GM18858 (cell line): ENCODE results near the gene ATOX1.
"Not testable (repeated sequence)": the region's sequence is repeated elsewhere in the genome, so short reads cannot be mapped to it uniquely, and the experiment has no call there.

Experiments
- ATAC-seq: cut with Tn5 transposase; IDR thresholded peaks from one replicate; pipeline ENCODE4 v1.9.1; 2021; ENCODE audit not compliant: unreplicated experiment

Gene ATOX1, protein sequence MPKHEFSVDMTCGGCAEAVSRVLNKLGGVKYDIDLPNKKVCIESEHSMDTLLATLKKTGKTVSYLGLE

DNA sequence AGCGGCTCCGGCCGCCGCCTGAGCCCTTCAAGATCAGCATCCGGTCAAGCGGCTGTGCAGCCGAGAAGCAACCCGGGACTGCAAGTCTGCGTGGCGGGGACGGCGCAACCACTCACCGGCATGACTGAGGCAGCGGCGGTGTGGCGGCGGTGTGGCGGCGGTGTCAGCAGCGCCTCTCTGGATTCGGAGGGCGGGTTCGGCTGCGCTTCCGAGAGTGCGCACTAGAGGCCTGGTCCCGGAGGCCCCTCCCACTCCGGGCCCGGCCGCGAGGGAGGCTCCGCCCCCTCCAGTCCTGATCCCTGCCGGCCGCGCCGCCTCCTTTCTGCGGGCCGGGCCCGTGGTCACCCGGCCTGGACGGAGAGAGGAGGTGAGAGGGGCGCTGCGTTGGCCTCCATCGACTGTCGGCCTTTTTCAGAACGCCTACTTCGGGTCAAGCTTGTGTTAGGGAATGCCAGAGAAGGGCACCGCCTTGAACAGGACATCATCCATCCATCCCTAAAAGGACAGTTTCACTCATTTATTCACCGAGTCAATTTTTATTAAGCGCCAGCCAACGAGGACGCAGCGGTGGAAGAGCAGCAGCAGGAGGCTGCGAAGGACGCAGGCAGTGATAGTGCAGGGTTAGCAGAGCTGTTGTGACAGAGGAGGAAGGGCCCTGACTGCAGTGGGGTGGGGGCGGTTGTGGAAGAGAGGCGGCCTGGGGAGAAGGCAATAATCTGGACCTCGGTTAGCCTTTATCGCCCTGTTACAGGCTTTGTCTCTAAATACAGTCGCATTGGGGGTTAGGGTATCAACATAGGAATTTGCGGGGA lies at the start of gene ATOX1:
ATOX1 (minus strand) TSS at position 202 of the 812 bp plus-strand sequence; CDS start at position 122, 80 bp downstream.
- ATAC-seq: peak; percentile 85

DNA sequence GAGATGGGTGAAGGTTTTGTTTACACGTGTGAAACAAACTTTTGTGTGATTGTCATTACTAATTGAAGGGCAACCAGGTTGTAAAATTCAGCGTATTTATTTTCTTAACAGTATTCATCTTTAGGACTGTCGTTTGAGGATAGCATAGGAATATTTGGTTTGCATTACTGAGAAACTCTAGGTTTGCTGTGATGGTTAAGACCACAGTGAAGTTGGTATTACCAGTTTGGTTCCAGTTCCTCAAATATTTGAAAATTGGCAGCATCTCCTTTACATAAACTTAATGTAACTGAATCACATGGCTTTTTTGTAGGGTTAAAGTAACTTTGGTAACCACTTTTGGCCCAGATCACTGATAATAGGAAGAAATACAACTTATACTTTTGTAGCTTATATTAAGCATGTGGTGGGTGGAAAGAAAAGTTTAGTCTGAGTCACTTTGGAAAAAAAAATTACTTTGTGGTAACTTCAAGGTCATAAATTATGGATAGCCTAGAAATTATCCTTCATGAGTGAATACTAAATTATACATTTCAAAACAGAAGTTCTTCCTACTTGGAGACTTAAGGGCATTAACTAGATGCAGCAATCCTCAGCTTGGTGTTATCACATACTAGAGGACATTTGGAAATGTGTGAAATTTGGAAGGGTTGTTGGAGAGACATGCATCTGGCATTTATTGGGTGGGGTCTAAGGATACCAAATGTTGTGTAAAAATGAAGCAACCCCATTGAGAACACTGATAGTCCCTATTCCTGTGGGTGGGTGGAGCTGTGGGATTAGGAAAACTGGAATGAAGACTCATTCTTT lies 47.2 kb upstream of the ATOX1 start:
- no peak for ATAC-seq

DNA sequence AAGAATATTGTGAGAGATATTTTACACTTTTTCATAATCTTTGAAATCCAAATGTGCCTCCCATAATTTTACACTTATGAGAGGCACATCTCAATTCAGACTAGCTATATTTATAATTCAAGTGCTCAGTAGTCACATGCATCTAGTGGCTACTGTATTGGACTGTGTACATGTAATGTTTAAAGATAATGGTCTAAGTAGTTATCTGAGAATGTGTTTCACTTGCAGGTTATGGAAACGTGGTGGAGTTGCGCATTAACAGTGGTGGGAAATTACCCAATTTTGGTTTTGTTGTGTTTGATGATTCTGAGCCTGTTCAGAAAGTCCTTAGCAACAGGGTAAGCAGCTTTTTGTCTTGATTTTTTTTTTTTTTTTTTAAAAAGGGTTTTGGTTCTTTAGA lies 42.1 kb upstream of the ATOX1 start:
- no peak for ATAC-seq

DNA sequence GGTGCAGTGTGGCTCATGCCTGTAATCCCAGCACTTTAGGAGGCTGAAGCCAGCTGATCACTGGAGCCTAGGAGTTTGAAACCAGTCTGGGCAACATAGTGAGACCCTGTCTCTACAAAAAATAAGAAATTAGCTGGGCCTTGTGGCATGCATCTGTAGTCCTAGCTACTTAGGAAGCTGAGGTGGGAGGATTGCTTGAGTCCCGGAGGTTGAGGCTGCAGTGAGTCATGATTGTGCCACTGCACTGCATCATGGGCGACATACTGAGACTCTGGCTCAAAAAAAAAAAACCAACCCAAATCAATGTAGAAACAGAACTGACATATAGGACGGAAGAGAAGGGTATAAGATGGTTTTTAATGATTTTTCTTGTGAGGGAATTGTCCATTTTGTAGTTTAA lies 41.0 kb upstream of the ATOX1 start:
- no peak for ATAC-seq

DNA sequence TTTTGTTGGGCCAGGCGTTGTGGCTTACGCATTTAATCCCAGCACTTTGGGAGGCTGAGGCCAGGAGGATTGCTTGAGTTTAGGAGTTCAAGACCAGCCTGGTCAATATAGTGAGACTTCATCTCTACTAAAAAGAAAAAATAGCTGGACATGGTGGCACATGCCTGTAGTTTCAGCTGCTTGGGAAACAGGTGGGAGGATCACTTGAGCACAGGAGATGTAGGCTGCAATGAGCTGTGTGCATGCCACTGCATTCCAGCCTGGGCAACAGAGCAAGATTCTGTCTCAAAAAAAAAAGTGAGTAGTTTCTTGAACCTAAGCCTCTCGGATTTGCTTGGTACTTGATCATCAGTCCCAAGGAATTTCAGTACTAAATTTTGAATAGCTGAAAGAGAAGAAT lies 40.2 kb upstream of the ATOX1 start:
- ATAC-seq: no peak

DNA sequence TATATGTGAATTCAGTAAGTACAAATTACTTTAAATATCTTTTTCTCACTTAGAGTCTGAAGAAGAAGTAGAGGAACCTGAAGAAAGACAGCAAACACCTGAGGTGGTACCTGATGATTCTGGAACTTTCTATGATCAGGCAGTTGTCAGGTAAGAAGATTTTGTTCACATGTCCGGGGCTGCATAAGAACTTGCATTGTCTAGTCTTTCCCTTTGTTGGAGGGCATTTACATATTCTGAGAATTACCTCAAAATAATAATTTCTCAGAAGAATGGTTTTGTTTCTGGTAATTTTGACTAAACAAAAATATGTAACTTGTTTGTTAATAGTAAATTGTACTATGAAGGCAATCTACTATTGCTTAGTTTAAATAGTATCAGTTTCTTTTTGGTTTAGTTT lies 37.0 kb upstream of the ATOX1 start:
- no peak for ATAC-seq

DNA sequence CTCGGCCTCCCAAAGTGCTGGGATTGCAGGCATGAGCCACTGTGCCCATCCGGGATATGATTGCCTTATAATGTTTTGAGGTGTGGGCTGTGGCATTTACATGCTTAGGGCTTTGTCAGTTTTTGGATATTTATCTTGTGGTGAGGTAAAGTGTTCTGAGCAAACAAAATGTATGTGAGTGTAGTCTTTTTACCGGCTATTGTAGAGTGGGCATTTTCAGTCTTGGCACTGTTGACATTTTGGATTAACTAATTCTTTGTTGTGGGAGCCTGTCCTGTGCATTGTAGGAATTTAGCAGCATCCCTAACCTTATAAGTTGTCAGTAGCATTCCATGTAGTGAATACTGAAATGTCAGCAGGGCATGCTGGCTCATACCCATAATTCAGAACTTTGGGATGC lies 34.9 kb upstream of the ATOX1 start:
- ATAC-seq: no peak

DNA sequence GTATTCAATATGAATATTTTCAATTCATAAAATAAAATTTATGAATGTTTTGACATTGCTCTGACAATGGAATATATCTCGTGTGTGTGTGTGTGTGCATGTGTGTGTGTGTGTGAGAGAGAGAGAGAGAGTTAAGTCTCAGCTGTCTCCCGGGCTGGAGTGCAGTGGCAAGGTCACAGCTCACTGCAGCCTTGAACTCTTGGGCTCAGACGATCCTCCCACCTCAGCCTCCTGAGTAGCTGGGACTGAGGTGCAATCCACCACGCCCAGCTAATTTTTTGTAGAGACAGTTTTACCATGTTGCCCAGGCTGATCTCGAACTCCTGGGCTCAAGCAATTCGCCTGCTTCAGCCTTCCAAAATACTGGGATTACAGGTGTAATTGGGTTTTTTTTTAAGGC lies 29.4 kb upstream of the ATOX1 start:
- no peak for ATAC-seq

DNA sequence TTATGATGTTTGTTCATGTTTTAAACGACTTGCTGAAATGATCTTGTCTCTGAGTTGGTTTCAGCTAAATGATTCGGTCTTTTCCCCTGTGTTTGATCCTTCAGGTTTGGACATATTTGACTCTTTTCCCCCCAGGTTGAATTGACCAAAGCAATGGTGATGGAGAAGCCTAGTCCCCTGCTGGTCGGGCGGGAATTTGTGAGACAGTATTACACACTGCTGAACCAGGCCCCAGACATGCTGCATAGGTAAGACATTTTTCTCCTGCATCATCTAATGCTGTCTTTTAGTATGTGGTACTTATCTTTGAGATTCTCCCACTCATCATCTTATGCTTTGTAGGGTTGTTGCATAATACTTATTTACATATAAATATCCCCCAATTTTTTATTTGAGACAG lies 28.0 kb upstream of the ATOX1 start:
- no peak for ATAC-seq

DNA sequence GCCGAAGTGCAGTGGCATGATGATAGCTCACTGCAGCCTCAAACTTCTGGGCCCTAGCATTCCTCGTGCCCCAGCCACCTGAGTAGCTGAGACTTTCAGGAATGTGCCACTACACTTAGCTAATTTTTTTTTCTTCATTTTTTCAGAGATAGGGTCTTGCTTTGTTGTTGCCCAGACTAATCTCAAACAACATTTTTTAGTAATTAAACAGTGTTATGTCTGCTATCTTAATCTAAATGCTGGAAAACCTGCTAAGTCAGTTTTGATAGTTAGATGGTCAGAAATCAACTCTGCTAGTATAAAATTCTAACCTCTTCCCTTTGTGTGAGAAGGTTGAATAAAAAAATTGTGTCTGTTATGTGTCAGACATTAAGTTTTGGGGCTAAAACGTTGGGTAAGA lies 25.7 kb upstream of the ATOX1 start:
- no peak for ATAC-seq

DNA sequence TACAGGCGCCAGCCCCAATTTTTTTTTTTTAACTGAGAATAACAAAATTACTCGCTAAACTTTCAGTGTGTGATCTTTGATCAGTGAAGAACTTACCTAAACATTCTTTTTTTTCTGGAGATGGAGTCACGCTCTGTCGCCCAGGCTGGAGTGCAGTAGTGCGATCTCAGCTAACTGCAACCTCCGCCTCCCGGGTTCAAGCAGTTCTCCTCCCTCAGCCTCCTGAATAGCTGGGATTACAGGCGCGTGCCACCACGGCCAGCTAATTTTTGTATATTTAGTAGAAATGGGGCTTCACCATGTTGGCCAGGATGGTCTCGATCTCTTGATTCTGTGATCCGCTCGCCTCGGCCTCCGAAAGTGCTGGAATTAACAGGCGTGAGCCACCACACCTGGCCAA lies 25.2 kb upstream of the ATOX1 start:
- not testable (repeated sequence) for ATAC-seq

DNA sequence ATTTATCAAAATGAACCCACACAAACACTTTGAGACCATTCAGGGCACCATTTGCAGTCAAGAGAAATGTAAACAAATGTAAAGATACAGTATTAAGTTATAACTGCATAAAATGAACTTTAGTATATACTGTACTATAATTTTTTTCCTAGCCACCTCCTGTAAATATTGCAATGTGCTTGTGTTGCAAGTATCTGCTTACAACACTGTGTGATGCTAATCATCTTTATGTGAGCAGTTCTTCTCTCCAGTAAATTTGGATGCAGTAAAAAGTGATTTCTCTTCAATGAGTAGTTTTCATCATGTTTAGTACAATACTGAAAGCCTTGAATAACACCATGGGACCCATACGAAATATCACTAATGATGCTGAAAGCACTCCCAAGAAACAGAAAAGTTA lies 22.8 kb upstream of the ATOX1 start:
- no peak for ATAC-seq

DNA sequence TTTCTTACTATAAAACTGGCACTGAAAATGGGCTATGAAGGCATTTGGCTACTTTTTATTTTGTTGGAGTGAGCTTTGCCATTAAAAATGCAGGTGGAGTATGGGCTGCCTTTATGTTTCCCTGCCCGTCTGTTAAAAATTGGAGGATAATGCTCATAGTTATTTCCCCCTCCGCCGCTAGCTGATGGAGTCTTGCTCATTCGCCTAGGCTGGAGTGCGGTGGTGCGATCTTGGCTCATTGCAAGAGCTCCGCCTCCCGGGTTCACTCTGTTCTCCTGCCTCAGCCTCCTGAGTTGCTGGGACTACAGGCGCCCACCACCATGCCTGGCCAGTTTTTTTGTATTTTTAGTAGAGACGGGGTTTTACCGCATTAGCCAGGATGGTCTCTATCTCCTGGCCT lies 21.9 kb upstream of the ATOX1 start:
- ATAC-seq: no peak

DNA sequence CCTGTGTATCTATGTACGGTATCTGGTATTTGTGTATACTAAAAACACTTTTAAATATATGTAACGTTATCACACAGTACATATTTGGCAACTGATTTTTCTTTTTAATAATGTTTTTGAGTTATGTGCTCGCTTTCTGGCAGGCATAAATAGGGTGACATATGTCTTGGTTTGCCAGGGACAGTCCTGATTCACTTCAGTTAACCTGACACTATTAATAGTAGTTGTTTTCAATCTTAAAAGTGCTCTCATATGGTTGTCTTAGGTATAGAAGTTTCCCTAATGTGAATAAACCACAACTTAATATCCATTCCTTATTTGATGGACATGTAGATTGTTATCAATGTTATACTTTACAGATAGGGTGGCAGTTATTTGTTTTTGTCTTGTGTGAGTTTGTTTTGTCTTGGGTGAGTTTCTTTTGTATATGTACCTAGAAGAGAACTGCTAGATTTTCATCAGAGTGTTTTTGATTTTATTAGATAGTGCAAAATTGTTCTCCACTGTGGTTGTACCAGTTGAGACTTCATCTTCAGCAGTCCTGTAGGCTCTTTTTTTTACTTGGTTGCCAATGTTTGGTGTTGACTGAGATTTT lies 21.2 kb upstream of the ATOX1 start:
- ATAC-seq: peak; percentile 65

DNA sequence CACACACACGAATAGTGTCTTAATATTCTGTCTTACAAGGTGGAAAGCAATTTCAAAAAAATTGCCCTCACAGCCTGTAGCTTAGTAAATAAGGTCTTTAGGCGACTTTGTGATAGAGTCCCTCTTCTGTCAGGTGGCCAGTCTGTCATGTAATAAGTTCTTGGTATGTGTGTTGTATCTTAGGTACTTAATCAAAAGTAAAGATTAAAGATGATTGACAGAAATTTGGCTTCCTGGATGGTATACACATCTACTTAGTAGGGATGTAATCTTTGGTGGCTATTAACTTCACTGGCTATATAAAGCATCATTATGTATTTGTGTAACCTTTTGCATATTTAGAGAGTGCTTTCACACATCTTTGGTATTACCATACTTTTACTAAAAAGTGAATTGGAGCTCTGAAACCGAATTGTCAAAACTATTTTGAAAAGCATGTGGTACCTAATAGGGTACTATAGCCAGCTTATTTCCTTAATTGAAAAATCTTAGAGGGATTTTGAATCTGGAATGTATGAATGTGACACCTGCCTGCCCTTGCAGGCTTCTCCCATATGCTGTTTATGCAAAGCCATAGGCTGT lies 16.7 kb upstream of the ATOX1 start:
- ATAC-seq: no peak

DNA sequence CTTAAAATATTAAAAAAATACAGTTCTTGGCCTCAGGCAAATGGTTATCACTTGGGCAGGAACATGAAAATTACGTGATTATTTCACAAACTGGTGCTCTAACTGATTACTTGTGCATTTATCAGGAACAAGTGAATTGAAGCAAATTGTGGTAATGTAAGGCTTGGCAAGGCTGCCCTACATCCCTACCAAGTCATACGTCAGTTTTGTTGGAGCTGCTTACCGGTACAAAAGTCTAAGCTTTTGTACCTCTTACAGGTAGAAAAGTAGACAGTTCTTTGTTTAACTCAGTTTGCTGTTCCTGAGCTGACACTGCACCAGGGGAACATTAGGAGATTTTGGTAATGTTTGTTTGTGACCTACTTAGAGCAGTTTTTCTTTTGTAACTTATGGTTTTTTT lies 15.5 kb upstream of the ATOX1 start:
- no peak for ATAC-seq

DNA sequence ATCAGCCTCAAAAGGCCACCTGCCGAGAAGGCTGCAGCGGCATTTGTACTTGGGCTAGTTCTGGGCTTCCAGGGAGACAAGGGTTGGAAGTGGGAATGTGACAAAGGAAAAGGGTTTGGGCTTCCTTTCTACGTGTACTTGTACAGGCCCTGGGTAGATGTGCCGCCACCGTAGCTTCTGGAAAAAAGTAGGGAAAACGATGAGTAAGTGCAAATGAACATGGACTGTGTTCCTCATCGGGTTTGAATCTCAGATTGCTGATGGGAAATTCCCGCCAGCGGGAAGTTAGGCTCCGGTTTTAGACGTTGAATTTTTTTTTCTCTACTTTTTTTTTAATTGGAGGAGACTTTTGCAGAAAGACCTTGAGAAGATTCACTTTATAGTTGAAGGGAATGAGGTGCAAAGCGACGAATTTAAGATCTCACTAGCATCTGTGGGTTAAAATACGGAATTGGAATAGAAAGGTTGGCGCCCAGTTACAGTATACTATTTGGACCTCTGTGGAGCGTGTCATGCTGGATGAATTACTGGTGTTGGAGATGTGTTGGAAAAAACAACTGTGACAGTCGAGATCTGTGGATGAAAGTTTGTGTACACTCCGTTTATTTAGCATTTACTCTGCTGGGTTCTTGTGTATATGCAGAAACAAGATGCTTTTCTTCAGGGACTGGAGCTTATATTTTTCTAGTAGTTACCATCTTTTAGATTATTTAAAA lies 14.6 kb upstream of the ATOX1 start:
- no peak for ATAC-seq

DNA sequence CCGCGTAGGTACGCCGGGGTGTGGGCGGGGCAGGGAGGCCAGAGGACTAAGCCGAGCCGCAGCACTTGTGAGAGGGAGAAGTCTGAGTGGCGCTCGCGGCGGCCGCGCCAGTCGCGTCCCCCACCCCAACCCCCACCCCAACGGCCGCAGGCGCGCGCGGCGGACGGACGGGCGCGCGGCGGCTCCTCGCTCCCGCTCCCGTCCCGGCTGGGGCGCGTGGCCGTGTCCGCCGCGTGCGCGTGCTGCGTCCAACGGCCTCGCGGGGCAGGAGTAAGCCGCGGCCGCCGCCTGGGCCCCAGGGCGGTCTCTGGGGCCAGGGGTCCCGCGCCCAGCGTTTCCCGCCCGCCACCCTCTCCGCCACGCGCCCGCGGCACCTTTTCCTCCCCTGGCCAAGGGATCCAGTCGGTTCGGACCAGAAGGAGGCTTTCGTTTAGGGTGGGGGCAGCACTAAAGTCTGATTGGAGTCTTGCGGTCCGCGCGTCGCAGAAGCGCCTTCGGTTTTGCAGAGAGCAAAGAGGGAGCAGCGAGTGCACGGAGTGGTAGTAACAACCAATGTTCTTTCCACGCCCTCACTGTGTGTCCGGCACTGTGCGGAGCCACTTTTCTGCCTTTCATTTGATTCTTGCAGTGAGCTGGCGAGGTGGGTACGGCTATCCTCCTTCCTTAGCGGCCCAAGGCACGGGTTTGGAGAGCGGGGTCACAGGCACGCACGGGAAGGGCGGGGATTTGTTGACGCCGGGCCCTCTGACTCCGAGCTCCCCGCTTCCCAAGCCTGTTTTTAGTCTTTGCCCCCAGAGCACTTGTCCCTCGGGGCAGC lies 13.8 kb upstream of the ATOX1 start:
- ATAC-seq: no peak

DNA sequence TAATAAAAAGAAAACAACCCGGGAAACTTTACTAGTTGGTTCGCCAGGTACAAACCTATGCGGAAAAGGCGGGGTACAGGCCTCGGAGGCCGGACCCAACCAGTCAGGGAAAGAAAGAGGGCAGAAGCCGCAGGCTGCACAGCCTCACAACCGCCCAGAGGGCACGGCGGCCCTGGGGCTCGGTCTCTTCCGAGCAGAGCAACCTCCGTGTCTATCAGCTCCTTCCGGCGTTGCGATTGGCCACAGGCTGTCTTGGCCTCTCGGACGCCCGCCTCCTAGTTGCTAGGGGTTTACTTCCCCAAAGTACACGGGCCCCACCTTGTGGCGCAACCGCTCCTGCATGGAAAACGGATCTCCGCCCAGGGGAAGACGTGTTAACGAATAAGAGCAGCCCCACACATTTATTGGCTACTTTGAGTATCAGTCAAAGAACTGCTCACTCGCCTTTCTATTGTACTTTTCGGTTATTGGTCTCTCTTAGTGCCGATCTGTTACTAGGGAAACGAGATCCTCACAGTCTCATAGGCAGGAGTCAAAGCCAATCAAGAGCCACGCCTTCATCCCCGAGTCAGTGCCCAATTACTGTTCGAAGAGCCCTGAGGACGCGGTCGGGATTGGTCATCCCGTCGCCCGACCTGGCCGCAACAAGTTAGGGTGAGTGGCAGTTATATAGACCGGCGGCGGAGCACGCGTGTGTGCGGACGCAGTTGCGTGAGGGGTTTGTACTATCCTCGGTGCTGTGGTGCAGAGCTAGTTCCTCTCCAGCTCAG lies 13.0 kb upstream of the ATOX1 start, which contains the start of gene G3BP1:
G3BP1 (plus strand) TSS at position 696 of the 770 bp plus-strand sequence. CDS start 14,667 bp downstream, outside the sequence.
- peak; percentile 78 for ATAC-seq
